AG04449 (cell line): Measurements from ENCODE around the gene SAXO1.
"Not testable (repeated sequence)": the region's sequence is repeated elsewhere in the genome, so short reads cannot be mapped to it uniquely, and the experiment has no call there.

Experiments
- CTCF ChIA-PET: fragments of 350-600 bp; formaldehyde crosslinking; extraction: SDS; loops from one replicate; lab custom pipeline; 2021; ENCODE audit warnings: antibody characterized with exemption; lab: Yijun Ruan, JAX
- POLR2A ChIA-PET: fragments of 400-600, 350-600 bp; formaldehyde crosslinking; extraction: SDS; loops from one replicate; lab custom pipeline; 2020; ENCODE audit warnings: antibody characterized with exemption, inconsistent platforms; lab: Yijun Ruan, JAX
- DNase-seq: peaks from one replicate; pipeline ENCODE4 v3.0.0-alpha.2; 2010; ENCODE audit warnings: low read depth, low spot score
- H3K4me3 ChIP-seq: 2 replicates; pipeline ENCODE4 v1.5.1; 2011; ENCODE audit warnings: low read depth, mild to moderate bottlenecking, control low read depth, low read length
- CTCF ChIP-seq: IDR thresholded peaks from one replicate; pipeline ENCODE4 v1.5.1; 2011; ENCODE audit warnings: mild to moderate bottlenecking, moderate library complexity, low read length, control low read depth, inconsistent platforms; ENCODE audit not compliant: insufficient read depth; ENCODE audit errors: missing control alignments

The SAXO1 gene

GRCh38 chr9:18942801-18943200 is 90.2 kb downstream of the SAXO1 start:
- CTCF ChIA-PET, result interaction anchor here (1.4 kb wide), 1 partner anchor 231 kb away, joined by 3 read pairs; no protein-coding TSS in a partner anchor
- no peak for TF ChIP-seq CTCF
- H3K4me3 ChIP-seq, result no peak overlapping the region
- POLR2A ChIA-PET, result no interaction called here
- no peak for DNase-seq

- H3K4me3 ChIP-seq, result no peak overlapping the region
- no peak for DNase-seq
- ChIA-PET CTCF (no interaction called here), POLR2A (no interaction called here)
- no peak for TF ChIP-seq CTCF
Measured at GRCh38 chr9:18941060-18941740, 91.8 kb downstream of the SAXO1 start.

GRCh38 chr9:18939943-18940342 is 93.1 kb downstream of the SAXO1 start:
- ChIA-PET POLR2A (no interaction called here), CTCF (interaction anchor here (0.9 kb wide), 1 partner anchor 12 kb away, joined by 3 read pairs; no protein-coding TSS in a partner anchor)
- no peak for DNase-seq
- no peak for TF ChIP-seq CTCF
- H3K4me3 ChIP-seq, result no peak overlapping the region

- CTCF ChIA-PET, result interaction anchor here (1.0 to 1.2 kb wide), 2 partner anchors 13 to 682 kb away, joined by 3 read pairs; no protein-coding TSS in a partner anchor
- TF ChIP-seq CTCF, result no peak
- no peak overlapping the region for H3K4me3 ChIP-seq
- no peak for DNase-seq
- POLR2A ChIA-PET, result no interaction called here
Measured at GRCh38 chr9:18936094-18936871, 96.7 kb downstream of the SAXO1 start.

- no peak for DNase-seq
- no peak for TF ChIP-seq CTCF
- H3K4me3 ChIP-seq, result no peak overlapping the region
- CTCF ChIA-PET, result interaction anchor here (1.2 kb wide), 1 partner anchor 681 kb away, joined by 3 read pairs; no protein-coding TSS in a partner anchor
- POLR2A ChIA-PET, result no interaction called here
Measured at GRCh38 chr9:18935541-18935940, 97.5 kb downstream of the SAXO1 start.

- H3K4me3 ChIP-seq, CTCF ChIA-PET, POLR2A ChIA-PET, DNase-seq: not testable (repeated sequence)
Measured at GRCh38 chr9:18930611-18931010, 102.4 kb downstream of the SAXO1 start.
